HepG2 (cell line): ENCODE data around the gene ASTN2. TPM values are rescaled to one million over a fixed set of nuclear protein-coding genes. Genes with fewer than 3 reads are reported as not detected.

Experiments
- ATAC-seq: fragments of 200-7000 bp; cut with Tn5 transposase; 3 replicates; pipeline ENCODE4 v1.9.1; 2020; ENCODE audit warnings: mild to moderate bottlenecking, moderate library complexity
- BruUV-seq: library from RNA; stranded (reverse); fragments of 400-500 nt; replicated peaks from 2 replicates; lab custom pipeline; 2021; lab: Mats Ljungman, UMichigan
- CTCF ChIA-PET: fragments of 300-600 bp; formaldehyde crosslinking; extraction: SDS; loops from one replicate; lab custom pipeline; 2021; ENCODE audit warnings: low total read pairs, inconsistent platforms, low intra/inter-chr PET ratio; lab: Yijun Ruan, JAX
- POLR2A ChIA-PET: fragments of 350-600 bp; sonication (Branson Sonifier 250); formaldehyde crosslinking; loops from one replicate; lab custom pipeline; 2020; ENCODE audit warnings: antibody characterized with exemption, inconsistent platforms; lab: Yijun Ruan, JAX
- DNase-seq: peaks from one replicate; pipeline ENCODE4 v3.0.0-alpha.2; 2015; ENCODE audit warnings: low spot score
- FAIRE-seq: peaks from 3 replicates; lab custom pipeline; 2011; peaks lifted over from hg19 to GRCh38; lab: Jason Lieb, UNC
- H2AFZ ChIP-seq: one replicate; pipeline ENCODE4 v1.6.1; 2011; ENCODE audit warnings: low read length, inconsistent platforms
- H3K27ac ChIP-seq: fragments of 300-600 bp; 3 replicates; pipeline ENCODE4 v1.8.0; 2011; ENCODE audit warnings: mixed run types, mild to moderate bottlenecking, mixed read lengths, low read length, inconsistent platforms; ENCODE audit not compliant: insufficient read depth; ENCODE audit errors: extremely low read length
- H3K27me3 ChIP-seq, 2 experiments: fragments of 200-600 bp in 1 of 2; 2 replicates in 1 of 2; 3 replicates in 1 of 2; pipeline versions ENCODE4 v1.6.0 to v1.8.0; 2011; ENCODE audit warnings: low read length in 2 of 2, mild to moderate bottlenecking in 2 of 2, moderate library complexity in 2 of 2, inconsistent platforms in 1 of 2; ENCODE audit not compliant: insufficient read depth in 2 of 2, control insufficient read depth in 1 of 2
- H3K36me3 ChIP-seq, 2 experiments: fragments of 200-600 bp in 1 of 2; replicated peaks in 1 of 2; 2 replicates in 1 of 2; 3 replicates in 1 of 2; pipeline versions ENCODE4 v1.5.1 to v1.8.0; 2011; ENCODE audit warnings: low read length in 2 of 2, inconsistent platforms in 1 of 2; ENCODE audit not compliant: insufficient read depth in 2 of 2, control insufficient read depth in 1 of 2
- H3K4me1 ChIP-seq: 2 replicates; pipeline ENCODE4 v1.5.1; 2012; ENCODE audit warnings: low read length, inconsistent platforms; ENCODE audit not compliant: insufficient read depth
- H3K4me2 ChIP-seq: 2 replicates; pipeline ENCODE4 v1.6.0; 2011; ENCODE audit warnings: low read depth, low read length, inconsistent platforms
- H3K4me3 ChIP-seq, 3 experiments: fragments of 200-600 bp in 1 of 3; sonication (generic), shearing (Covaris generic) in 1 of 3; replicated peaks in 1 of 3; 2 replicates each; pipeline ENCODE4 v1.5.1; 2011 to 2016; ENCODE audit warnings: low read length in 3 of 3, inconsistent platforms in 2 of 3, low read depth in 2 of 3, mild to moderate bottlenecking in 2 of 3, control low read depth in 1 of 3, mixed read lengths in 1 of 3; ENCODE audit not compliant: insufficient read depth in 1 of 3
- H3K79me2 ChIP-seq: one replicate; pipeline ENCODE4 v1.6.1; 2011; ENCODE audit warnings: low read length, inconsistent platforms; ENCODE audit not compliant: insufficient read depth
- H3K9ac ChIP-seq: 2 replicates; pipeline ENCODE4 v1.6.0; 2011; ENCODE audit warnings: mild to moderate bottlenecking, low read depth, low read length, inconsistent platforms; ENCODE audit not compliant: insufficient read depth
- H3K9me3 ChIP-seq: 2 replicates; pipeline ENCODE4 v1.5.1; 2012; ENCODE audit warnings: mild to moderate bottlenecking, low read length
- H4K20me1 ChIP-seq: 2 replicates; pipeline ENCODE4 v1.6.0; 2011; ENCODE audit warnings: inconsistent platforms, mild to moderate bottlenecking, low read length, moderate library complexity; ENCODE audit not compliant: insufficient read depth
- ATF3 ChIP-seq: sonication (generic); formaldehyde crosslinking; IDR thresholded peaks from 2 replicates; pipeline ENCODE4 v1.4.0; 2020; ENCODE audit warnings: missing genetic modification reagents
- FOXP1 ChIP-seq, 2 experiments: fragments of 450-650 bp in 1 of 2; IDR thresholded peaks; 2 replicates each; pipeline ENCODE4 v1.6.1; 2017 to 2018; ENCODE audit warnings: antibody characterized with exemption in 1 of 2
- IRF9 ChIP-seq: sonication (generic); formaldehyde crosslinking; IDR thresholded peaks from 2 replicates; pipeline ENCODE4 v1.8.0; 2022; ENCODE audit warnings: missing genetic modification reagents, mild to moderate bottlenecking, borderline replicate concordance
- MTA1 ChIP-seq: sonication (generic); formaldehyde crosslinking; IDR thresholded peaks from 2 replicates; pipeline ENCODE4 v1.4.0; 2020; ENCODE audit warnings: missing genetic modification reagents, mild to moderate bottlenecking, borderline replicate concordance
- PHF5A ChIP-seq: IDR thresholded peaks from one replicate; pipeline ENCODE4 v1.6.1; 2018; ENCODE audit warnings: low read depth, missing genetic modification reagents; ENCODE audit not compliant: unreplicated experiment
- TRAFD1 ChIP-seq: sonication (generic); formaldehyde crosslinking; IDR thresholded peaks from 2 replicates; pipeline ENCODE4 v1.5.1; 2020; ENCODE audit warnings: missing genetic modification reagents, mild to moderate bottlenecking, borderline replicate concordance
- ZNF558 ChIP-seq: sonication (generic); formaldehyde crosslinking; IDR thresholded peaks from 2 replicates; pipeline ENCODE4 v1.9.0; 2022; ENCODE audit warnings: mild to moderate bottlenecking, missing genetic modification reagents, borderline replicate concordance
- WGBS: methylation state at CpG from one replicate; pipeline ENCODE4 v1.1.6; 2017; ENCODE audit warnings: low lambda C conversion rate; 5-methylcytosine and 5-hydroxymethylcytosine counted together
- in situ Hi-C: cut with HindIII; loops from 2 replicates; pipeline ENCODE4 v1.10.0; 2017; ENCODE audit warnings: low pct_unique_long_range_greater_than_20kb; ENCODE audit not compliant: extremely low pct_ligation_motif_present
- intact Hi-C: fragments of 100-400 bp; cut with micrococcal nuclease; formaldehyde crosslinking; loops from one replicate; pipeline ENCODE4 v1.10.0; 2022; ENCODE audit not compliant: unreplicated experiment
- polyA plus RNA-seq, 8 experiments: library from polyadenylated mRNA; depleted of rRNA in 3 of 8; stranded (reverse) in 7 of 8; unstranded in 1 of 8; fragments of >200 nt; fragmentation: Illumina TruSeq in 4 of 8; extraction: Trizol in 4 of 8; gene quantifications; 2 replicates each; pipeline versions ENCODE4 v1.2.1 to v1.2.3, GENCODE V29; 2011 to 2016; ENCODE audit warnings: low read depth in 4 of 8, missing spikeins in 1 of 8, mixed read lengths in 1 of 8; ENCODE audit not compliant: insufficient read depth in 1 of 8
- total RNA-seq, 5 experiments: library from RNA; depleted of rRNA; stranded (reverse); fragments of >200 nt; fragmentation: Illumina TruSeq; extraction: Trizol; gene quantifications; 2 replicates each; pipeline ENCODE4 v1.2.3, GENCODE V29; 2016; ENCODE audit warnings: low read depth in 1 of 5

ASTN2 gene
- total and polyA plus RNA-seq, 2 of the 13 experiments (the other 11 are each of a cell fraction or from before 2014, with no cell fraction given): 5.2 to 13.5 TPM

GRCh38 chr9:117075636-117076035 lies 339.2 kb downstream of the ASTN2 start:
- no peak overlapping the region for H3K27ac ChIP-seq
- TF ChIP-seq TRAFD1 (CRISPR knock-in tag): no peak
- TF ChIP-seq FOXP1 (IDR thresholded peaks at IDR 0.05): no peak
- no peak for TF ChIP-seq FOXP1 (CRISPR knock-in tag; IDR thresholded peaks at IDR 0.05)
- TF ChIP-seq, all 625 proteins: peak for 0
- DNase-seq (no peak), ATAC-seq (no peak), FAIRE-seq (no peak)
- intact Hi-C loops: no loop called here
- Histone ChIP-seq H3K79me2 (no peaks in the 10 kb centered on the region), H3K27me3 (no peaks in the 10 kb centered on the region), H3K36me3 (no peaks in the 10 kb centered on the region), H4K20me1 (no peaks in the 10 kb centered on the region), H3K9ac (no peak overlapping the region), H3K9me3 (no peaks in the 10 kb centered on the region), H2AFZ (no peak overlapping the region), H3K4me2 (no peak overlapping the region), H3K4me1 (no peaks in the 10 kb centered on the region), H3K4me3 (no peak overlapping the region)
- ChIA-PET POLR2A (no interaction called here), CTCF (no interaction called here)
- no TSS peak for BruUV-seq
- in situ Hi-C loops: no loop called here

GRCh38 chr9:117074784-117075520 lies 339.9 kb downstream of the ASTN2 start:
- ChIA-PET POLR2A (no interaction called here), CTCF (no interaction called here)
- no peaks in the 10 kb centered on the region for H4K20me1 ChIP-seq
- H3K79me2 ChIP-seq: no peaks in the 10 kb centered on the region
- no peaks in the 10 kb centered on the region for H3K9me3 ChIP-seq
- in situ Hi-C loops (no loop called here), intact Hi-C loops (no loop called here)
- H3K4me3 ChIP-seq: no peak overlapping the region
- no peaks in the 10 kb centered on the region for H3K4me1 ChIP-seq
- no peak overlapping the region for H3K27ac ChIP-seq
- no peaks in the 10 kb centered on the region for H3K36me3 ChIP-seq
- FAIRE-seq: no peak
- TF ChIP-seq IRF9 (CRISPR knock-in tag): no peak
- TF ChIP-seq MTA1 (CRISPR knock-in tag): no peak
- TF ChIP-seq ZNF558 (CRISPR knock-in tag): no peak
- no peak for TF ChIP-seq PHF5A (CRISPR knock-in tag)
- no peak for TF ChIP-seq ATF3 (CRISPR knock-in tag)
- no peak overlapping the region for H2AFZ ChIP-seq
- under 1% methylated on average over 6 of the region's 7 CpGs for WGBS
- H3K9ac ChIP-seq: no peak overlapping the region
- no peak overlapping the region for H3K4me2 ChIP-seq
- H3K27me3 ChIP-seq: no peaks in the 10 kb centered on the region
- no peak for DNase-seq
- no peak for ATAC-seq
- no TSS peak for BruUV-seq
